GM12878 (cell line): ENCODE data around the gene CORO2B. TPM values are rescaled to one million over a fixed set of nuclear protein-coding genes. Genes with fewer than 3 reads are reported as not detected.

Experiments used
- ATF7 ChIP-seq: fragments of 450-650 bp; IDR thresholded peaks from 2 replicates; pipeline ENCODE4 v1.6.1; 2016; ENCODE audit warnings: low read depth, mild to moderate bottlenecking
- CHD2 ChIP-seq: IDR thresholded peaks from 2 replicates; pipeline ENCODE4 v1.6.1; 2011; ENCODE audit warnings: low read depth, low read length, improper control_type of control experiment, borderline replicate concordance
- EGR1 ChIP-seq, 2 experiments: IDR thresholded peaks; 1 replicate in 1 of 2; 2 replicates in 1 of 2; pipeline ENCODE4 v1.6.1; 2011 to 2012; ENCODE audit warnings: low read depth in 2 of 2, low read length in 2 of 2, borderline replicate concordance in 1 of 2, mild to moderate bottlenecking in 1 of 2, moderate library complexity in 1 of 2
- FOXM1 ChIP-seq: IDR thresholded peaks from 2 replicates; pipeline ENCODE4 v1.6.1; 2012; ENCODE audit warnings: low read depth, mild to moderate bottlenecking, inconsistent platforms, low read length, moderate library complexity
- HCFC1 ChIP-seq: fragments of 150-350 bp; IDR thresholded peaks from 2 replicates; pipeline ENCODE4 v1.6.1; 2014; ENCODE audit warnings: low read length
- PML ChIP-seq: IDR thresholded peaks from 2 replicates; pipeline ENCODE4 v1.6.1; 2012; ENCODE audit warnings: low read length, inconsistent platforms
- ZNF217 ChIP-seq: fragments of 450-650 bp; IDR thresholded peaks from 2 replicates; pipeline ENCODE4 v1.6.1; 2017; ENCODE audit warnings: antibody characterized with exemption, mild to moderate bottlenecking
- polyA plus RNA-seq, 11 experiments: library from polyadenylated mRNA; depleted of rRNA in 4 of 11; unstranded in 6 of 11; stranded (reverse) in 5 of 11; fragments of >200 nt; fragmentation: Nextera tagmentation in 4 of 11; fragmentation: Illumina TruSeq in 1 of 11; extraction: Ambion mirVana in 4 of 11; extraction: Trizol in 1 of 11; gene quantifications; 1 replicate in 1 of 11; 2 replicates in 10 of 11; pipeline versions ENCODE4 v1.2.1 to v1.2.3, GENCODE V29; 2011 to 2016; ENCODE audit warnings: inconsistent platforms in 2 of 11, missing spikeins in 2 of 11, low read depth in 1 of 11
- total RNA-seq, 4 experiments: library from RNA; depleted of rRNA in 3 of 4; stranded (reverse); fragments of >200 nt in 3 of 4; fragmentation: Illumina TruSeq in 1 of 4; extraction: Trizol in 1 of 4; gene quantifications; 2 replicates each; pipeline versions ENCODE4 v1.2.1 to v1.2.3, GENCODE V29; 2013 to 2021
- TF ChIP-seq, protein P1 (sequence below): fragments of 450-650 bp; IDR thresholded peaks from 2 replicates; pipeline ENCODE4 v1.6.1; 2016; ENCODE audit warnings: mild to moderate bottlenecking, moderate library complexity, borderline replicate concordance
- TF ChIP-seq, protein P2 (sequence below): fragments of 450-650 bp; IDR thresholded peaks from 2 replicates; pipeline ENCODE4 v1.6.1; 2018; ENCODE audit warnings: mild to moderate bottlenecking, low read depth, moderate library complexity; ENCODE audit not compliant: partially characterized antibody
- TF ChIP-seq, protein P3 (sequence below): fragments of 450-650 bp; IDR thresholded peaks from 2 replicates; pipeline ENCODE4 v1.6.1; 2016; ENCODE audit warnings: mild to moderate bottlenecking
- TF ChIP-seq, protein P4 (sequence below): IDR thresholded peaks from 2 replicates; pipeline ENCODE4 v1.6.1; 2012; ENCODE audit warnings: mild to moderate bottlenecking, low read depth, low read length
- TF ChIP-seq, protein P5 (sequence below): fragments of 450-650 bp; IDR thresholded peaks from 2 replicates; pipeline ENCODE4 v1.6.1; 2017; ENCODE audit warnings: mild to moderate bottlenecking, moderate library complexity

CORO2B gene
- total and polyA plus RNA-seq, 10 of the 15 experiments (the other 5 are each of a cell fraction or from before 2014, with no cell fraction given), result 0.05 to 0.73 (median 0.13) TPM; not detected in 4

DNA sequence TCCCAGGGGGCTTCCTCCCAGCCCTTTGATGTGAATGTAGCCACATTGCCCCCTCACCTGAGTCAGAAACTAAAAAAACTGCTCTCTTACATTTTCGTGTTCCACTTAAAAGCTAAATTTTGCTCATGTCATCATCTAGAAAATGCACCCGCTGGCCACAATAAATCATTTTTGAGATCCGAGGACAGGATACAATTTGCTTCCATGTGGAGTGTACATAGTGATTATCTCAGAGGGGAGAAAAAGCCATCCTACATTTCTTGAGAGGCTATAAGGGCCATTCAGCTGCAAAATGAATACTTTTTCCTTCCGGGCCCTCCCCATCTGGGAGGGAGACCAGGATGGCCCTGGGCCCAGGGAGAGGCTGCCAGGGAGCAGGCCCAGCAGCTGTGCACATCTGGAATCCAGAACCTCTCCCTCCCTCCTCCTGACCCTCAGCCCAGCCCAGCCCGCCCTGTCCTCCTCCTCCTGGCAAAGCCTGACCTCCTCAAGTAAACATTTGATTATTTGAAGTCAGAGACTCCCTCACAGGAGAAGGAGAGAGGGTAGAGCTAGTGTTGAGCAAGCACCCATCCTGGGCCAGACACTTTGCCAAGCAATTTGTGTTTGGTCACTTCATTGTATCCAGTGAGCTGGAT lies 59.1 kb downstream of the CORO2B start (continued):
- TF ChIP-seq, protein P1, sequence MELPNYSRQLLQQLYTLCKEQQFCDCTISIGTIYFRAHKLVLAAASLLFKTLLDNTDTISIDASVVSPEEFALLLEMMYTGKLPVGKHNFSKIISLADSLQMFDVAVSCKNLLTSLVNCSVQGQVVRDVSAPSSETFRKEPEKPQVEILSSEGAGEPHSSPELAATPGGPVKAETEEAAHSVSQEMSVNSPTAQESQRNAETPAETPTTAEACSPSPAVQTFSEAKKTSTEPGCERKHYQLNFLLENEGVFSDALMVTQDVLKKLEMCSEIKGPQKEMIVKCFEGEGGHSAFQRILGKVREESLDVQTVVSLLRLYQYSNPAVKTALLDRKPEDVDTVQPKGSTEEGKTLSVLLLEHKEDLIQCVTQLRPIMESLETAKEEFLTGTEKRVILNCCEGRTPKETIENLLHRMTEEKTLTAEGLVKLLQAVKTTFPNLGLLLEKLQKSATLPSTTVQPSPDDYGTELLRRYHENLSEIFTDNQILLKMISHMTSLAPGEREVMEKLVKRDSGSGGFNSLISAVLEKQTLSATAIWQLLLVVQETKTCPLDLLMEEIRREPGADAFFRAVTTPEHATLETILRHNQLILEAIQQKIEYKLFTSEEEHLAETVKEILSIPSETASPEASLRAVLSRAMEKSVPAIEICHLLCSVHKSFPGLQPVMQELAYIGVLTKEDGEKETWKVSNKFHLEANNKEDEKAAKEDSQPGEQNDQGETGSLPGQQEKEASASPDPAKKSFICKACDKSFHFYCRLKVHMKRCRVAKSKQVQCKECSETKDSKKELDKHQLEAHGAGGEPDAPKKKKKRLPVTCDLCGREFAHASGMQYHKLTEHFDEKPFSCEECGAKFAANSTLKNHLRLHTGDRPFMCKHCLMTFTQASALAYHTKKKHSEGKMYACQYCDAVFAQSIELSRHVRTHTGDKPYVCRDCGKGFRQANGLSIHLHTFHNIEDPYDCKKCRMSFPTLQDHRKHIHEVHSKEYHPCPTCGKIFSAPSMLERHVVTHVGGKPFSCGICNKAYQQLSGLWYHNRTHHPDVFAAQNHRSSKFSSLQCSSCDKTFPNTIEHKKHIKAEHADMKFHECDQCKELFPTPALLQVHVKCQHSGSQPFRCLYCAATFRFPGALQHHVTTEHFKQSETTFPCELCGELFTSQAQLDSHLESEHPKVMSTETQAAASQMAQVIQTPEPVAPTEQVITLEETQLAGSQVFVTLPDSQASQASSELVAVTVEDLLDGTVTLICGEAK, result no peak
- TF ChIP-seq ATF7 (no peak), FOXM1 (no peak), PML (no peak), EGR1 (IDR thresholded peaks at IDR 0.05; ENCODE audit: borderline replicate concordance in 1 of 2, low read depth in 2 of 2, low read length in 2 of 2) (no peak), CHD2 (no peak), HCFC1 (no peak), ZNF217 (no peak)
- TF ChIP-seq, protein P2, sequence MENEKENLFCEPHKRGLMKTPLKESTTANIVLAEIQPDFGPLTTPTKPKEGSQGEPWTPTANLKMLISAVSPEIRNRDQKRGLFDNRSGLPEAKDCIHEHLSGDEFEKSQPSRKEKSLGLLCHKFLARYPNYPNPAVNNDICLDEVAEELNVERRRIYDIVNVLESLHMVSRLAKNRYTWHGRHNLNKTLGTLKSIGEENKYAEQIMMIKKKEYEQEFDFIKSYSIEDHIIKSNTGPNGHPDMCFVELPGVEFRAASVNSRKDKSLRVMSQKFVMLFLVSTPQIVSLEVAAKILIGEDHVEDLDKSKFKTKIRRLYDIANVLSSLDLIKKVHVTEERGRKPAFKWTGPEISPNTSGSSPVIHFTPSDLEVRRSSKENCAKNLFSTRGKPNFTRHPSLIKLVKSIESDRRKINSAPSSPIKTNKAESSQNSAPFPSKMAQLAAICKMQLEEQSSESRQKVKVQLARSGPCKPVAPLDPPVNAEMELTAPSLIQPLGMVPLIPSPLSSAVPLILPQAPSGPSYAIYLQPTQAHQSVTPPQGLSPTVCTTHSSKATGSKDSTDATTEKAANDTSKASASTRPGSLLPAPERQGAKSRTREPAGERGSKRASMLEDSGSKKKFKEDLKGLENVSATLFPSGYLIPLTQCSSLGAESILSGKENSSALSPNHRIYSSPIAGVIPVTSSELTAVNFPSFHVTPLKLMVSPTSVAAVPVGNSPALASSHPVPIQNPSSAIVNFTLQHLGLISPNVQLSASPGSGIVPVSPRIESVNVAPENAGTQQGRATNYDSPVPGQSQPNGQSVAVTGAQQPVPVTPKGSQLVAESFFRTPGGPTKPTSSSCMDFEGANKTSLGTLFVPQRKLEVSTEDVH, result no peak
- TF ChIP-seq, protein P3, sequence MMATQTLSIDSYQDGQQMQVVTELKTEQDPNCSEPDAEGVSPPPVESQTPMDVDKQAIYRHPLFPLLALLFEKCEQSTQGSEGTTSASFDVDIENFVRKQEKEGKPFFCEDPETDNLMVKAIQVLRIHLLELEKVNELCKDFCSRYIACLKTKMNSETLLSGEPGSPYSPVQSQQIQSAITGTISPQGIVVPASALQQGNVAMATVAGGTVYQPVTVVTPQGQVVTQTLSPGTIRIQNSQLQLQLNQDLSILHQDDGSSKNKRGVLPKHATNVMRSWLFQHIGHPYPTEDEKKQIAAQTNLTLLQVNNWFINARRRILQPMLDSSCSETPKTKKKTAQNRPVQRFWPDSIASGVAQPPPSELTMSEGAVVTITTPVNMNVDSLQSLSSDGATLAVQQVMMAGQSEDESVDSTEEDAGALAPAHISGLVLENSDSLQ, result no peak
- TF ChIP-seq, protein P4, sequence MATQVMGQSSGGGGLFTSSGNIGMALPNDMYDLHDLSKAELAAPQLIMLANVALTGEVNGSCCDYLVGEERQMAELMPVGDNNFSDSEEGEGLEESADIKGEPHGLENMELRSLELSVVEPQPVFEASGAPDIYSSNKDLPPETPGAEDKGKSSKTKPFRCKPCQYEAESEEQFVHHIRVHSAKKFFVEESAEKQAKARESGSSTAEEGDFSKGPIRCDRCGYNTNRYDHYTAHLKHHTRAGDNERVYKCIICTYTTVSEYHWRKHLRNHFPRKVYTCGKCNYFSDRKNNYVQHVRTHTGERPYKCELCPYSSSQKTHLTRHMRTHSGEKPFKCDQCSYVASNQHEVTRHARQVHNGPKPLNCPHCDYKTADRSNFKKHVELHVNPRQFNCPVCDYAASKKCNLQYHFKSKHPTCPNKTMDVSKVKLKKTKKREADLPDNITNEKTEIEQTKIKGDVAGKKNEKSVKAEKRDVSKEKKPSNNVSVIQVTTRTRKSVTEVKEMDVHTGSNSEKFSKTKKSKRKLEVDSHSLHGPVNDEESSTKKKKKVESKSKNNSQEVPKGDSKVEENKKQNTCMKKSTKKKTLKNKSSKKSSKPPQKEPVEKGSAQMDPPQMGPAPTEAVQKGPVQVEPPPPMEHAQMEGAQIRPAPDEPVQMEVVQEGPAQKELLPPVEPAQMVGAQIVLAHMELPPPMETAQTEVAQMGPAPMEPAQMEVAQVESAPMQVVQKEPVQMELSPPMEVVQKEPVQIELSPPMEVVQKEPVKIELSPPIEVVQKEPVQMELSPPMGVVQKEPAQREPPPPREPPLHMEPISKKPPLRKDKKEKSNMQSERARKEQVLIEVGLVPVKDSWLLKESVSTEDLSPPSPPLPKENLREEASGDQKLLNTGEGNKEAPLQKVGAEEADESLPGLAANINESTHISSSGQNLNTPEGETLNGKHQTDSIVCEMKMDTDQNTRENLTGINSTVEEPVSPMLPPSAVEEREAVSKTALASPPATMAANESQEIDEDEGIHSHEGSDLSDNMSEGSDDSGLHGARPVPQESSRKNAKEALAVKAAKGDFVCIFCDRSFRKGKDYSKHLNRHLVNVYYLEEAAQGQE, result no peak
- TF ChIP-seq, protein P5, sequence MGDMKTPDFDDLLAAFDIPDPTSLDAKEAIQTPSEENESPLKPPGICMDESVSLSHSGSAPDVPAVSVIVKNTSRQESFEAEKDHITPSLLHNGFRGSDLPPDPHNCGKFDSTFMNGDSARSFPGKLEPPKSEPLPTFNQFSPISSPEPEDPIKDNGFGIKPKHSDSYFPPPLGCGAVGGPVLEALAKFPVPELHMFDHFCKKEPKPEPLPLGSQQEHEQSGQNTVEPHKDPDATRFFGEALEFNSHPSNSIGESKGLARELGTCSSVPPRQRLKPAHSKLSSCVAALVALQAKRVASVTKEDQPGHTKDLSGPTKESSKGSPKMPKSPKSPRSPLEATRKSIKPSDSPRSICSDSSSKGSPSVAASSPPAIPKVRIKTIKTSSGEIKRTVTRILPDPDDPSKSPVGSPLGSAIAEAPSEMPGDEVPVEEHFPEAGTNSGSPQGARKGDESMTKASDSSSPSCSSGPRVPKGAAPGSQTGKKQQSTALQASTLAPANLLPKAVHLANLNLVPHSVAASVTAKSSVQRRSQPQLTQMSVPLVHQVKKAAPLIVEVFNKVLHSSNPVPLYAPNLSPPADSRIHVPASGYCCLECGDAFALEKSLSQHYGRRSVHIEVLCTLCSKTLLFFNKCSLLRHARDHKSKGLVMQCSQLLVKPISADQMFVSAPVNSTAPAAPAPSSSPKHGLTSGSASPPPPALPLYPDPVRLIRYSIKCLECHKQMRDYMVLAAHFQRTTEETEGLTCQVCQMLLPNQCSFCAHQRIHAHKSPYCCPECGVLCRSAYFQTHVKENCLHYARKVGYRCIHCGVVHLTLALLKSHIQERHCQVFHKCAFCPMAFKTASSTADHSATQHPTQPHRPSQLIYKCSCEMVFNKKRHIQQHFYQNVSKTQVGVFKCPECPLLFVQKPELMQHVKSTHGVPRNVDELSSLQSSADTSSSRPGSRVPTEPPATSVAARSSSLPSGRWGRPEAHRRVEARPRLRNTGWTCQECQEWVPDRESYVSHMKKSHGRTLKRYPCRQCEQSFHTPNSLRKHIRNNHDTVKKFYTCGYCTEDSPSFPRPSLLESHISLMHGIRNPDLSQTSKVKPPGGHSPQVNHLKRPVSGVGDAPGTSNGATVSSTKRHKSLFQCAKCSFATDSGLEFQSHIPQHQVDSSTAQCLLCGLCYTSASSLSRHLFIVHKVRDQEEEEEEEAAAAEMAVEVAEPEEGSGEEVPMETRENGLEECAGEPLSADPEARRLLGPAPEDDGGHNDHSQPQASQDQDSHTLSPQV, result no peak
